Activated T-cell treated with anti-CD3 and anti-CD28 coated beads, Interleukin-2, amount 50 U/mL, for 1 hour (primary cell): Measurements from ENCODE around the gene RIMOC1.

Experiments
- DNase-seq: peaks from one replicate; pipeline ENCODE4 v3.0.0-alpha.2; 2020

RIMOC1 gene, protein sequence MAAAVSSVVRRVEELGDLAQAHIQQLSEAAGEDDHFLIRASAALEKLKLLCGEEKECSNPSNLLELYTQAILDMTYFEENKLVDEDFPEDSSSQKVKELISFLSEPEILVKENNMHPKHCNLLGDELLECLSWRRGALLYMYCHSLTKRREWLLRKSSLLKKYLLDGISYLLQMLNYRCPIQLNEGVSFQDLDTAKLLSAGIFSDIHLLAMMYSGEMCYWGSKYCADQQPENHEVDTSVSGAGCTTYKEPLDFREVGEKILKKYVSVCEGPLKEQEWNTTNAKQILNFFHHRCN

DNA sequence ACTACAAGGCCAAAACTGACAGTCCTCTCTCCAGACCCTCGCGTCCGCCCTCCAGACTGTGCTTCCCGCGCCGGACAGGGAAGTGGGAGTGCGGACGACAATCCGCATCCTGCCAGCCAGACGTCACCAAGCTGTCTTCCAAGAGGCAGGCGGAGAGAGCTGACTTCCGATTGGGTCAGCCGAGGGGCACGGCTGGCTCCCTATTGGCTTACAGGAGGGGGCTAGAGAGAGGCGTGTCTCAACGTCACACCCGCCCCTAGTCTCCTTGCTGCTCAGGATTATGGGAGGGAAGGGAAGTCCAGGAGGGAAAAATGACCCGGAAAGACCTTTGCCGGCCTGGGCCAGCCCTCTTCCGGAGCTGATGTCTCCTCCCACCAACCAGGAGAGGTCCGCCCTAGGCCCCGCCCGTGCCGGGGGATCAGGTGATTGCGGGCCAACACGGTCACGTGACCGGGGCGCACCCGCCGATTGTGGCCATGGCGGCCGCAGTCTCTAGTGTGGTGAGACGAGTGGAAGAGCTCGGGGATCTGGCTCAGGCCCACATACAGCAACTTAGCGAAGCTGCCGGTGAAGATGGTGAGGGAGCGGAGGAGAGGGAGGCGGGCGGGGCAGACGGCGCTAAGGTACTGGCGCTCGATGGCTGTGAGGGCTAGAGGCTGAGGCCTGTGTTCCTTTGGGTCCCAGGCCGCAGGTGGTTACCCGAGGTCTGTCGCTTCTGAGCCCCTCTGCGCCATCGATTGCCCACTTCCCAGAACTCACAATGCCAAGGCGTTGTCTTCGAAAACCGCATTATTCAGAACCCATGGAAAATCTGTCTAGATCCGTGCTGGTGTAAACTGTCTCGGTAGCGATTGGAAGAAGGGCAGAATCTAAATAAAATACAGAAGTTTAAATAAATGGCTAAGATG lies at the start of gene RIMOC1:
Gene RIMOC1 (plus strand): TSS at position 453 of the 908 bp plus-strand sequence. CDS start 24 bp downstream, at position 477.
- peak; percentile 97 for DNase-seq

DNA sequence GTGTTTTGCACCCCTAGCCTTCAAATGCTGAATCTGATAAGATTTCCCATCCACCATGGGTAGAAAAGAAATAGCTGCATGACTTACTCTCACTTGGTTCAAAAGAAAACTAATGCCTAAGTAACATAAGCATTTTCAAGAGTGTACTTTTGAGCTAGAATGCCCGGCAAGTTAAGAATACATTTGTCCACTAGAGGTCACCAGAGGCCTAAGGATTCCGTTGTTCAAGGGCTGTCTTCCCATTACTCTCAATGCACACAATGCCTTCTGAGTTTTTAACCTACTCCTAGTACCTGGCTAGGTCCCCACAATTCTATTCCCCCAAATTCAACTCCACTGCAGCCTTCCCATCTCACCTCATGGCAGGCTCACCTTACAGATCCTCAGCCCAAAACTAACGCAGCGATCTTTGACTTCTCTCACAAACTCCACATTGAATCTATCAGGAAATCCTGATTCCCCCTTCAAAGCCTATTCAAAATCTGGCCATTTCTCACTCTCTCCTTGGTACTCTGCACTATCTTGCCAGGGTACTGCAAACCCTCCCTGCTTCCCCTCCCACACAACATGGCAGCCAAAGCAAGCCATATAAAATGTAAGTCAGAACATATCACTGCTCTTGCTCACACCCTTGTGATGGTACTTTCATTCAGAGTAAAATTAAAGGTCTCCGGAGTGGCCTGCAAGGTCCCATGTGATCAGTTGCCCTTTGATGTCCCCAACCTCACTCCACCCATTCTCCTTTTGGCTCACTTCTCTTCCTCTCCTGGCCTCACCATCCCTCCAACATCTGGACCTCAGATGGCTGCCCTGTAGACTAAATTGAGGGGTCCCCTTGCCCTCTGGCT lies 47.3 kb upstream of the RIMOC1 start:
- no peak for DNase-seq

DNA sequence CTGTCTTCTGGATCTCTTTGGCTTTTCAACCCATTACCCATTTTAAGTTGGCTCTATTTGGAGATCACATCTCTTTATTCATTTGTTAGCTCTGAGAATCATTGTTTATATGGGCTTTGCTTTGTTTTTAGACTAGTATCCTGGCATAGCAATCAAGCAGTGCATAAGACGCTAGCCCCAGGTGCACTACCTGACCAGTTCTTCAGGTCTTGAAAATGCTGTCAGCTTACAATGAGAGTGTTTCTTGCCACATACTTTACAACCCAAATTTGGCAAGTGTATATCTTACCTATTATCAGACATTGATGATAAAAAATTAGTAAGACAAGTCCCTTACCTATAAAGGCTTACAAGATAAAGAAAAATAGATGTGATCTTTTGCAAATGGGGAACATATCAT lies 46.2 kb upstream of the RIMOC1 start:
- no peak for DNase-seq

DNA sequence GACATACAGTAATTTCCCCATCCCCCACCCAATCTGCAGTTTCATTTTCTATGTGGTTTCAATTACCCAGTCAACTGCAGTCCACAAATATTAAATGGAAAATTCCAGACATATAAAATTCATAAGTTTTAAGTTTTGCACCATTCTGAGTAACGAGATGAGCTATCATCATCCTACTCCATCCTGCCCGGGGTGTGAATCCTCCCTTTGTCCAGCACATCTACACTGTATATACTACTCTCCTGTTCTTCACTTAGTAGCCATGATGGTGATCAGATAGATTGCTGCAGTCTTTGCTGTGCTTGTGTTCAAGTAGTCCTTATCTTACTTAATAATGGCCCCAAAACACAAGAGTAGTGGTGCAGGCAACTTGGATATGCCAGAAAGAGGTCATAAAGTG lies 45.3 kb upstream of the RIMOC1 start:
- no peak for DNase-seq

DNA sequence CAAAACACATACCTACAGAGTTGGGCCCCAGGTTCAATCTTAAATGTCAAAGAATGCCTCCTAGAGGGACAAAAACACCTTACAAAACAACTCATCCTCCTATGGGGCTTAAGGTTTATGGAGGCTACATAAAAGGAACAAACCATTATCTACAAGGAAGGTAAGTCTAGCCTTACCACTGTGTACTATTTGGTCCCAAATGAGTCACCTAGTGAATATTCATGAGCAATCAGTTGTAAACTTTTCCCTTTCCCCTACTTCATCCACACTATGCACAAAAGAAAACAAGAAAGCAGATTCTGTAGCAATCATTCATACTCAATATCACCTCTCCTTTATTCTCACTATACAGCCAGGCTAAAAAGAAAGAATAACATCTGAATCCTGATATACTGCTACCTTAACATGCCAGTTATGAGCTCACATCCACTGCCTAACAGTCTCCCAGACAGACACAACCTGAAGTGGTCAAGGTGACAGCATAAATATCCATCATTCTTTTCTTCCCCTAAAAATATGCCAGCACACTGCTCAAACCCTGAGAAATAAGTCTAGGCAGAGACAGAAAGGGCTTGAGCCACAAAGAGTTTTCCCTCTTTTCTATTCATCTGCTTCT lies 40.2 kb upstream of the RIMOC1 start:
- DNase-seq = no peak

DNA sequence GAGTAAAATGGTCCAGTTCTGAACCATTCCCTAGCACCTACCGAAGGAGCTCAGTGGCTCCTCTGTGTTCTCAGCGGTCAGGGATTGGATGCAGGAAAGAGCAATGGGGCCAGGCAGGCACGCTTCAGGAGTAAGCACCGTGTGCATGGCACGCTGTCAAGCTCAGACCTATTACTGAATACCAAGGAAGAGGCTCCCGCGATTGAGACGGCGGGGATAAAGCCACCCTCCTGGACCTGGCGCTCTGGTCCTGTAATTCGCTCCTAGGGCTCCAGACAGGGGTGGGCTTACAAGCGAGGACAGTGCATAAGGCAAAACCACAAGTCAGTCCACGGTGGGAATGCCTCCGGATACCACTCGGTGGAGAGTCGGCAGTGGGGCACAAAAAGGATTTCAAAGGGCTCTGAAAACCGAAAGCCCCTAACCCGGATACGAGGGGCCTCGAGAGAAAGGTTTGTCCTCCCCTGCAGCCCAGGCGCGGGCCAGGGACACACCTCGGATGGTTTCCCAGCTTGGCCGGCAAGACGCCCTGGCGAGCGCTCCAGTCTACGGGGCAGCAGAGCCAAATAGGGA lies 34.9 kb upstream of the RIMOC1 start:
- no peak for DNase-seq

DNA sequence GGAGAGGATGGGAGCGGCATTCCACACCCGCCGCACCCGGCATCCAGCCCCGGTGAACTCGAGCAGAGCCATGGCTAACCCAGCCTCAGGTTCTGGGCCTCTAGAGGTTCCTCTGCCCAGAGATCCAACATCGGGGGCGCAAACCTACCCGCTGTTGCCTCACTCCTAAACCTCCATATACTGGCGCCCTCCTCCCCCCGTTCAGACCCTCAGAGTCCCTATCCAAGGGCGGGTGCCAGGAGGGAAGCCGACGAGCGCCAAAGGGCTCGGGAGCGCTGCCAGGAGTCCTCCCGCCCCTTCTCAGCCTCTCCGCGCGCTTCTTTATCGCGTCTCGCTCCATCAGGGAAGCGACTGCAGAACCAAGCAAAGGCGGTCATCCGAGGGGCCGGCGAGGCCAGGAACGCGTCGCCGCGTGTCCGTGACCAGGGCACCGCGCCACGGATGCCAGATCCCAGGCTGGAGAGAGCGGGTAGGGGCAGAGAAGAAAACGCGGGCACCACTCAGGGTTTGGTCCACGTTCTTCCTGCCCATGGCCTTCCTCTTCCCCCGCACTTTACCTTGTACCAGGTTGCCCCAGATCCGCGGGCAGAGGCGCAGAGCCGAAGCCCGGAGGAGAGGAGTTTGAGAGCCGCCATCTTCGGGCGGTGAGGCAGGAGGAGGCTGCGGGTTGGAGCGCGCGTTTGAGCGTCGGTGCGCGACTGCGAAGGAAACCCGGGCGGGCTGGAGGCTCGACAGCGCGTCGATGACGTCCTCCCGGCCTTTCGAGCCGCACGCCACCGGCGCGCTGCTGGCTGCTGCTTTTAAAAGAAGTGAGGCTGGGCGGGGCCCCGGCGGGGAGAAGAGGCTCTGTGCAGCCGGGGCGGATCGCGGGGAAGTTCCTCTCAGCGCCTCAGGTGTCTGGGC lies 34.2 kb upstream of the RIMOC1 start, which contains the start of gene OXCT1:
Gene OXCT1 (minus strand): TSS at position 702 of the 903 bp plus-strand sequence. CDS start 67 bp downstream, at position 635.
- peak; percentile 94 for DNase-seq

DNA sequence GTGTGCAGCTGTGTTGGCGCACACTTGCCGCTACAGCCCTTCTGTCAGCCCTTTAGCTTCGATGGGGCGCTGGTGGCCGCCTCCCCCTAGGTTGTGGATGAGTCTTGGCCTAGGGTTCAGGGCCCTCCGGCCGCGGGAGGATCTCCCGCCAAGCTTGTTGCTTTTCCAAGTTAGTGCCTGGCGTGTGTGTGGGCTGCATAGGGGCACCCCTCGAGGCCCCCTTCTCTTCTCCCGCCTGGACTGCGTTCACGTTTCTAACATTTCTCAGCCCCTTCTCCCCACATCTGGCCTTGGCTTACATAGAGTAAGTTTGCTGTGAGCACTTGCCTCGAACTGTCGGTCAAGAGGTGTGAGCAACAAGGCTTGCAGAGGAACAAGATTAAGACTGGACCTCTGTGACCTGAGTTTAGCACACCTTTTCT lies 33.5 kb upstream of the RIMOC1 start:
- no peak for DNase-seq

DNA sequence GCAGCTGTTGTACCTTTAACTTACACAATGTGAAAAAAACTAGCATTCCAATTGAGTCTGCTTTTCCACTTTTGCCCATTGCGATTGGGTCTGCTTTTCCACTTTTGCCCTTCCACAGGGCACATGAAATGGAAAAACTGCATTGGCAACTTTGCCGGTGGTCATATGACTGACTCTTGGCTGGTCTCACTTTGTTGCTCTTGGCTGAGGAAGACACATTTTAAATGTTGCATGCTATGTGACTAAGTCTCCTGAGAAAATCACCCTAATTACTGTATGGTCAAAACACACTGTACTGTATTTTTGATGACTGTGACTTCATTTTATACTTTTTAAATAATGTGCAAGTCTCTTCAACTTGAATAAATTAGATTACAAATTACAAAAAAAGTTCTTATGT lies 32.3 kb upstream of the RIMOC1 start:
- no peak for DNase-seq

DNA sequence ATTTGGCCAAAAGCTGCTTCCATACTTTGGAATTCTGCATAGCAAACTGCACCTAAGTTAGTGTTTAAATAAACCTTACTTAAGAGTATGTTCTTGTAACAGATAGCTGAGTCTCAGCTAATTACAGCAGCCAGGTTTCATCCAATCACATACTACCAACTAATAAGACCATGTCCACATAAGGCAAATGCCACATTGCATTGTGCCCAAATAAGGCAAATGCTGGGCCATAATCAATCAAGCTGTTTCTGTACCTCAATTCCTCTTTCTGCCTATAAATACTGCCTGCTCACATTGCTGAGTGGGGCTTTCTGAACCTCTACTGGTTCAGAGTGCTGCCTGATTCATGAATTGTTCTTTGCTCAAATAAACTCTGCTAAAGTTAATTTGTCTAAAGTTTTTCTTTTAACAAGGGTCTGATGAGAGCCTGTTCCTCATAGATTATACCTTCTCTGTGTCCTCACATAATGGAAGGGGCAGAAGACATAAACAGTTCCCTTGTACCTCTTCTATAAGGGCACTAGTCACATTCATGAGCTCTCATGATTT lies 29.6 kb upstream of the RIMOC1 start:
- DNase-seq = no peak

DNA sequence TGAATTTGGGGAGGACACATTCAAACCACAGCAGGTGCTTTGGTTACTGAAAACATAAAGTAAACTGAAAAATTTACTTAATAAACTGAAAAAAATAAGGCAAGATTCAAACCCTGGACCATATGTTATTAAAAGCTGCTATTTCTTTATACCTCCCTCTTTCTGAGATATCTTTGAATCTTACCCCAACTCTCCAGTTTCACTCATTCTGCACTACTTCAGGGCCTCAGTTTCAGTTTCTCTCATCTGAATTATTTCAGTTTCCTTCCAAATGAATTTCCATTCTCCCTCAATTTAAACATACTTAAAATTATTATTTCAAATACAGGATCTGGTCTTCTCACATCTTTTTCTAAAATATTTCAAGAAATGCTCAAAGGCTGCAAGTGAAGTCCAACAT lies 29.0 kb upstream of the RIMOC1 start:
- DNase-seq = no peak

DNA sequence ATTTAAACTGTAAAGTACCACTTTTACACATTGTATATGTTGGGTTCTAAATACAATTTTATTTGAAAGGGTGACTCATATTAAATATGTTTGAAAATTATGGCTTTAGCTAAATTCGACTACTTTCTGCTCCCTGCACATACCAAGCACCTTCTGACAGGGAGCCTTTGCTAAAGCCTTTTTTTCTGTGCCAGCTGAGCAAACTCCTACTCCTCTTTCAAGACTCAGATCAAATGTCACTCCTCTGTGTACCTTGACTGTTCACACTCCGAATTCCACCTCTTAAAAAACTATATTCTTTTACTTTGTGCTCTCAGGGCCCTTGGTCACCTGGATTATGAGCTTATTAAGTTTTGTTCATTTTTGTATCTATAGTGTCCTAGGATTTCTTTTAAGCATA lies 27.5 kb upstream of the RIMOC1 start:
- DNase-seq = no peak

DNA sequence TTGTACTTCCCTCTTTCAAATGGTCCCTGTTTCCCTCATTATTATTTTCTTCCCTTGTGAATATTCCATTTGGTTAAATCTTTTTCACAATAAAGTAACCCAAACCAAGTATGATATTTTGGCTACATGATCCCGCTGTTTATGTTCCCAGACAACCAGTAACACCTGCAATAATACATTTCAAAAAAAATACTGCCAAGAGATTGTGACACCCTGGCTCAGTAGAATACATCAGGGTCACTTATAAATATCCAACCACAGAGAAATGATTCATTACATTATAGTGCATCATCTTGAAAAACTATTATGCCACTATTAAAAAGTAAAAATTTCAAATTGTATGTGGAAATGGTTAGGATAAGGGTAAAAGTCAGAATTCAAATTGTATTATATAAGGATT lies 26.7 kb upstream of the RIMOC1 start:
- no peak for DNase-seq

DNA sequence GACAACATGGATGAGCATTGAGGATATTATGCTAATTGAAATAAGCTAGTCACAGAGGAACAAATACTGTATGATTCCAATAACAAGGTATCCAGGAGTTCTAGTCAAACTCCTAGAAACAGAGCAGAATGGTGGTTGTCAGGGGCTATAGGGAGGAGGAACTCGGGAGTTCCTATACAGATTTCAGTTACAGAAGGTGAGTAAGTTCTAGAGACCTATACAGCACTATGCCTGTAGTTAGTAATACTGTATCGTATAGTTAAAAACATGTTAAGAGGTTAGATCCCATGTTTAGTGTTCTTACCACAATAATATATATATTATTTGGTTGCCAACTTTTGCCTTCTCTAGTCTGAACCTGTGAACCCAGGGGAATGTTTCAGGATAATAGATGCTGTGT lies 26.0 kb upstream of the RIMOC1 start:
- DNase-seq = no peak

DNA sequence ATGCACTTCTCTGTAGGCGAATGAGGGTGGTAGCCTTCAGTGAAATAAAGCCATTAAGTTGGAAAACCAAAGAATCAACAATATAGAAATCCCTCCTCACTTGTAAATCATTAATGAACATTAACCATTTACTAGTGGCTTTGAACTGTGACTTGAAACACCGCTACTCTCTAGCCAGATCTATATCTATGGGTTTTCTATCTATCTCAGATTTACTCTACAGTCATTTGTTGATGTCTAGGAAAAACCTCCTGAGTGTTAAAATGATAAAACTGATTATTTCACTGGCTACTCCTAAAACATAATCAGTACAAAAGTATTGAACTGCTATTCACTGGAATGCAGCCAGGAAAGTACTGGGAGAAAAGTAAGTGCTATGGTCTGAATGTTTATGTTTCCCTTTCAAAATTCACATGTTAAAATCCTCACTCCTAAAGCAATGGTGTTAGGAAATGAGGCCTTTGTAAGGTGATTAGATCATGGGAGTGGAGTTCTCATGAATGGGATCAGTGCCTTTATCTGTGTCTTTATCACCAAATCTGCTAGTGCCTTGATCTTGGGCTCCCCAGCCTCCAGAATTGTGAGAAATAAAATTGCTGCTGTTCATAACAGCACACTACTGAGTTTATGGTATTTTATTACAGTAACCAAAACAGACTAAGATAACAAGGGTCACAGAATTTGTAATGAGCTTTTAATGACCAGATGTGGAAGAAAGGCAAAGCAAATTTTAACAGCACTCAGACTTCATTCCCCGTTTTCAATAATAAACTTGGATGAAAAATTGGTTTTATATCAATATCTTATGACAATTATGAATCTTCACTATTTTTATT lies 25.3 kb upstream of the RIMOC1 start:
- no peak for DNase-seq

DNA sequence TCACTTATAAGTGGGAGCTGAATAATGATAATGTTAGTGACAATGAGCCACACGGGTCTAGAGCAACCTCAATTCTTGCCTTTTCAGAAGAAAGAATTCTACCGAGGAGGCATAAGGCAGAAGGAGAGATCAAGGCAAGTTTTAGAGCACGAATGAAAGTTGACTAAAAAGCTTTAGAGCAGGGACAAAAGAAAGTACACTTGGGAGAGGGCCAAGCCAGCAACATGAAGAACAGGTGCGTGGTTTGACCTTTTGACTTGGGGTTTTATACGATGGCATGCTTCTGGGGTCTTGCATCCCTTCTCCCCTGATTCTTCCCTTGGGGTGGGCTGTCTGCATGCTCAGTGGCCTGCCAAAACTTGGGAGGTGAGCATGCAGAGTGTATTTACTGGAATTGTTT lies 21.4 kb upstream of the RIMOC1 start:
- no peak for DNase-seq

DNA sequence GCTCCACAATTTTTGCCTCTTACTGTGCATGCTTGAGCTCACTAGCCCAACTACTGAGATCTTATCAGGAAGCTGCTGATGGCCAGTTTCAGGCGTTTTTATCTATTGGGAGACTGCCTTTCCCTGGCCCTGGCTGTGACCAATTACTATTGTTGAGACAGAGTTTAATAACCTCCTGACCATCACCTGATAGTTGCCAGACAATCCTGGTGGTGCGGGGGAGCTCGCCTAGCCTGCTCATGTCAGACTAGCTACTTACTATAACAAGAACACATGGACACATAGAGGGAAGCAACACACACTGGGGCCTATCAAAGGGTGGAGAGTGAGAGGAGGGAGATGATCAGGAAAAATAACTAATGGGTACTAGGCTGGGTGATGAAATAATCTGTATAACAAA lies 20.9 kb upstream of the RIMOC1 start:
- no peak for DNase-seq

DNA sequence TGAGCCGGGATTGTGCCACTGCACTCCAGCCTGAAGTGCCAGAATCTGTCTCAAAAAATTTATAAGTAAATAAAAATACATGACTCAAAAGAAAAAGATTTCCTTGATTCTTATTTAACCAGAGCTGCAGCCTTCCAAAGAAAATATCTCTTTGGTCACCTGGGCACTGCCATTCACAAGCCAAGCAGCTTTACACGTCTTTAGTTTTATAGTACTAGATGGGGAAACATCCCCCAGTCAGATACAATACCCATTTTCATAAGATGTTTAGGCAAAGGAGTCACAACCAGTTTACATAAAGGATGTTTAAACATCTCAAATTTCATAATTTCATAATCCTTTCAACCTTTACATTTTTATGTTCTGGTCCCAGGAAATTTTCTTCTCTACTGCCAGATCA lies 20.2 kb upstream of the RIMOC1 start:
- no peak for DNase-seq

DNA sequence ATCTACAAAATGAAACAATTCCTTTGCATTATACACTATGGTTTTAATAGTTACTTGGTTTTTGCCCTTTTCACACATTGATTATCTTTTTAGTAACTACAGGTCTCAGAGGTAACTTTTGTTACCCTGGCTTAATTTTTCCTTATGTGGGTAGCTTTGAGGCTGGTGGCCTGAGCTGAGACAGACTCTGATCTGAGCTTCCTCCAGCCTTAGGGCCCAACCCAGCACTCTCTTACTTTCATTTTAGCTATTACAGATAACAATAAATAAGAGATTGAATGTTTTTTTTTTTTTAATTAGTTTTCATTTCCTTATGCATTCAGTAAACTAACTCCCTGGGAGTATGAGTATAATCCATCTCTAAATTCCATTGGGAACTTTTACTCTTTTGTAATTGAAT lies 18.9 kb upstream of the RIMOC1 start:
- DNase-seq = no peak
